Effector CD4-positive, alpha-beta T cell (primary cell): ENCODE results near the gene SLC51B.
"Not testable (repeated sequence)": the region's sequence is repeated elsewhere in the genome, so short reads cannot be mapped to it uniquely, and the experiment has no call there.

Source experiments
- DNase-seq: peaks from one replicate; pipeline ENCODE4 v3.0.0-alpha.2; 2020

The SLC51B gene

GRCh38 chr15:65067317-65067644 lies 22.1 kb downstream of the SLC51B start:
- DNase-seq, result no peak

DNA sequence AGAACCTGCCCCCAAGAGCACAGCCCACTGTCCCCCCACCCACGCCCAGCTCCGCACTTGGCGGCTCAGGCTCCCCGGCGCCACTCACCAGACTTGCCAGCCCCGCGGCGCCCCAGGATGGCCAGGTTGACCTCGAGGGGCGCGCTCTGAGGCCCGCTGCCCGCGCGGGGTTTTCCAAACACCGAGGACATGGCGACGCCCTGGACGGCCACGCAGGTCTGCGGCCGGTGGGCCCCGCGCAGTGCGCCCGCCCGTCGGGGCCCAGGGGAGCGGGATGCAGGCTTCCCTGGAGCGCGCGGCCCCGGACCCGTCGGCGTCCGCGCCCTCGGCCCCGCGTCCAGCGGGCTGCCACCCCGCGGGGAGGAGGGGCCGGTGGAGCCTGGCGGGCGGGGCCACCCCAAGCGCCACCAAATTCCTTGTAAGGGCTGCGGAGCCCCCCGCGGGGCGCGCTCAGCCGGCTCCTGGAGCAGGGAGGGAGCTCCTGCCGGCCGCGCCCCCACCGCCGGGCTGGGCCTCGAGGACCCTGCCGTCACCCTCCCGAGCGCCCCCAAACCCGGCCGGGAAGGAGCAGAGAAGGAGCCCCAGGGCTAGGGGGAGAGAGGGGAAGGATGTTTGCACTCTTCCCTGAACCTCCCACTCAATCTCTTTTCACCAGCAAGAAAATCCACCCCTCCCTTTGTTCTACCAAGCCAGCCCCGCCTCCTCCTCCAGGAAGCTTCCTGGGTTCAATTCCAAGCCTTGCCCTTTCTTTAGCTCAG lies 22.6 kb downstream of the SLC51B start, which contains the start of gene RASL12:
Gene RASL12, minus strand, starts transcription at position 347 of the 758 bp plus-strand sequence. Its CDS starts 156 bp downstream, at position 191.
- DNase-seq, result no peak

- no peak for DNase-seq
Observed at GRCh38 chr15:65068403-65068788, 23.2 kb downstream of the SLC51B start.

- no peak for DNase-seq
Observed at GRCh38 chr15:65069179-65069578, 24.0 kb downstream of the SLC51B start.

DNA sequence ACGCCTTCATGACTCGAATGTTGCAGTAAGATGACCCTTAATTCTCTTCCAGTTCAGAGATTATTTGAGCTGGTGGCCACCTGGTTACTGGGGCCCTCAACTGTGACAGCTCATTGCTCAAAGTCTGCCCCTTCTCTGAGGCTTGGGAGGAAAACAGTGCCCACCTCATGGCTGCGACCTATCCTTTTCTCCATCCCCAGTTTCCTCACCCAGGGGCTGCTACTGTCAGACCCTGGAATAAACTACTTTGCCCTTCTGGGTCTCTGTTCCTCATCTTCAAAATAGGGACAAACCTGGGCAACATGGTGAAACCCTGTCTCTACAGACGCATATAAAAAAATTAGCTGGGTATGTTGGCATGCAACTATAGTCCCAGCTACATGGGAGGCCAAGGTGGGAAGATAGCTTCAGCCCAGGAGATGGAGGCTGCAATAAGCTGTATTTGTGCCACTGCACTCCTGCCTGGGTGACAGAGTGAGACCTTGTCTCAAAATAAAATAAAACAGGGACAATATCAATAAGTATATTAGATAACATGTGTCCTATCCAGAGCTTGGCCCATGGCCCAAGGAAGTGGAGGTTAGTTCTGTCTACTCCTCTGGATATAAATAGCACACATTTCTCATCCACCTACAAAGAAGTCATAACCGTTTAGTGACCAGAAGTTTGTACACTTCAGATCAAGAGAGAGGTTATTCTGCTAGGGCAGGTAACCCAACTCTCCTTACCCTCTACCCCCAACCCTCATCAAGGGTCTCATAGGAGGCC lies 24.8 kb downstream of the SLC51B start:
- DNase-seq, result no peak

- no peak for DNase-seq
Observed at GRCh38 chr15:65071381-65071811, 26.2 kb downstream of the SLC51B start.

- DNase-seq, result no peak
Observed at GRCh38 chr15:65072027-65072426, 26.8 kb downstream of the SLC51B start.

- DNase-seq, result no peak
Observed at GRCh38 chr15:65072617-65073016, 27.4 kb downstream of the SLC51B start.

GRCh38 chr15:65074946-65075345 lies 29.8 kb downstream of the SLC51B start:
- DNase-seq, result not testable (repeated sequence)

DNA sequence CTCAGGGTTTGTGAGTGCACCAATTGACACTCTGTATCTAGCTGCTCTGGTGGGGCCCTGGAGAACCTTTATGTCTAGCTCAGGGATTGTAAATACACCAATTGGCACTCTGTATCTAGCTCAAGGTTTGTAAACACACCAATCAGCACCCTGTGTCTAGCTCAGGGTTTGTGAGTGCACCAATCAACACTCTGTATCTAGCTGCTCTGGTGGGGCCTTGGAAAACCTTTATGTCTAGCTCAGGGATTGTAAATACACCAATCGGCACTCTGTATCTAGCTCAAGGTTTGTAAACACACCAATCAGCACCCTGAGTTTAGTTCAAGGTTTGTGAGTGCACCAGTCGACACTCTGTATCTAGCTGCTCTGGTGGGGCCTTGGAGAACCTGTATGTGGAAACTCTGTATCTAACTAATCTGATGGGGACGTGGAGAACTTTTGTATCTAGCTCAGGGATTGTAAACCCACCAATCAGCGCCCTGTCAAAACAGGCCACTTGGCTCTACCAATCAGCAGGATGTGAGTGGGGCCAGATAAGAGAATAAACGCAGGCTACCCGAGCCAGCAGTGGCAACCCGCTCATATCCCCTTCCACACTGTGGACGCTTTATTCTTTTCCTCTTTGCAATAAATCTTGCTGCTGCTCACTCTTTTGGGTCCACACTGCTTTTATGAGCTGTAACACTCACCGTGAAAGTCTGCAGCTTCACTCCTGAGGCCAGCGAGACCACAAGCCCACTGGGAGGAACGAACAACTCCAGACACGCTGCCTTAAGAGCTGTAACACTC lies 30.6 kb downstream of the SLC51B start:
- not testable (repeated sequence) for DNase-seq

- no peak for DNase-seq
Observed at GRCh38 chr15:65076486-65077290, 31.5 kb downstream of the SLC51B start, which contains the start of gene KBTBD13. Gene KBTBD13 (plus strand): TSS chr15:65076746. CDS start chr15:65076816, 70 bp downstream.

GRCh38 chr15:65077291-65077980 lies 32.2 kb downstream of the SLC51B start:
- no peak for DNase-seq

GRCh38 chr15:65077981-65078352 lies 32.8 kb downstream of the SLC51B start:
- DNase-seq, result peak; percentile 24

GRCh38 chr15:65079580-65079979 lies 34.4 kb downstream of the SLC51B start:
- DNase-seq, result no peak

- no peak for DNase-seq
Observed at GRCh38 chr15:65081270-65081669, 36.1 kb downstream of the SLC51B start.

DNA sequence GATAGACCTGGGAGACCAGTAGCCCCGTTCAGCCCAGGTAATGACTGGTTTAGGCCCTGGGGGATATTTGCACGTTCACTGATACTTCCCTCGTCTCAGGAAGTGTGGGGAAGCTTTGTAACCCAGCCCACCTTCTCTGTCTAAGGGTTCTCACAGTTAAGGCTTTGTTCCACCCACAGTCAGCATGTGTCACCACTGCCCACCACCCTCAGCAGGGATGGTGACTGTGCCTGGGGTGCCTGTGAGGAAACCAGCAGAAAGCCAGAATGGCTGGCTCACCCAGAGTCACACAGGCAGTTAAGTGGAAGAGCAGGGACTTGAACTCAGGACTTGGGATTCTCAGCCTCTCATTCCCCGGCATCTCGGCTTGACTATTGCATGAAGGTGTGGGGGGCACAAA lies 36.6 kb downstream of the SLC51B start:
- DNase-seq, result no peak

GRCh38 chr15:65082303-65082953 lies 37.2 kb downstream of the SLC51B start:
- DNase-seq, result no peak

GRCh38 chr15:65083262-65083701 lies 38.1 kb downstream of the SLC51B start:
- DNase-seq, result no peak

DNA sequence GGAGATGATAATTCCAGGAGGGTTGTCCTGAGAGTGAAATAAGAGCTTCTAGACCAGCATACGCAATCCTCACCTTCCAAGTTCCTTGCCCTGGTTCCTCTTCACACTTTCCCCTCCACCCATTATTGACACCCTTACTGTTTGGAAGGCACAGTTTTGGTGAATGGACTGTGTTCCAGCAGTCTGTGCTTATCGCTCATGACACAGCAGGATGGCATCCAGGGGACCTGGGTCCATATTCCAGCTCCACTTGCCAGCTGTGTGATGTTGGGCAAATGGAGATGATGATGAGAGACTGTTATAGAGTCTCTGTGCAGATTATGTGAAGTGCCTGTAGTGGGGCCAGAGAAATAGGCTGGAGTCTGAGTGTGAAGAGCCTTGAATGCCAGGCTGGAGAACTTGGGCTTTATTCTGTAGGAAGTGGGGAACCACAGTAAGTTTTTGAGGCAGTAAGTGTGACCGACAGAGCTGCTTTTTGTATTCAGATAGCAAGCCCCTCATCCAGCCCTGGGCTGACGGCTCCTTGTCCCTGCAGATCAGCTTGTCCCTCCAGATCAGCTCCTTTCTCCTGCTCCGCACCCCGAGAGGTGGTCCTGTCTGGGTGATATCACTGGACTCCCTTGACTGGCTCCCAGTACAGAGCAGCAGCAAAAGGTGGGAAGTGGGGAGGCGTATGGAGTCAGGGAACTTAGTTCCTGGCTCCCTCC lies 39.5 kb downstream of the SLC51B start:
- DNase-seq, result no peak

- no peak for DNase-seq
Observed at GRCh38 chr15:65085207-65085753, 40.1 kb downstream of the SLC51B start.
